ENCODE data around the gene POFUT1.

The POFUT1 gene

GRCh38 chr20:32285621-32286371, 78.1 kb downstream of the POFUT1 start:
- no peaks in the 10 kb centered on the region for H3K9me3 ChIP-seq (ENCODE audit: control insufficient read depth in 5 of 5, low read length in 5 of 5)
- H3K4me1 ChIP-seq (ENCODE audit: control insufficient read depth in 5 of 5, insufficient read depth in 5 of 5, low read length in 5 of 5): peaks cover 0 to 13% (median 5%) of the 10 kb centered on the region in 5 donors
- H3K36me3 ChIP-seq (ENCODE audit: control insufficient read depth in 5 of 5, insufficient read depth in 5 of 5, low read length in 5 of 5): peaks cover 0 to 8% (median 0%) of the 10 kb centered on the region in 5 donors
- no peak overlapping the region for H3K27ac ChIP-seq (ENCODE audit: low read depth, low read length)
- no peak overlapping the region for H3K4me3 ChIP-seq (ENCODE audit: low read depth in 1 of 5, low read length in 5 of 5)
- no peaks in the 10 kb centered on the region for H3K27me3 ChIP-seq (ENCODE audit: control insufficient read depth in 5 of 5, insufficient read depth in 4 of 5, low read length in 5 of 5)
- H3K9ac ChIP-seq (ENCODE audit: low read length in 5 of 5): peak overlapping the region in 1 of 5 donors; percentile 15

GRCh38 chr20:32287231-32287638, 79.6 kb downstream of the POFUT1 start:
- Histone ChIP-seq H3K9ac (ENCODE audit: low read length in 5 of 5) (no peak overlapping the region), H3K4me1 (ENCODE audit: control insufficient read depth in 5 of 5, insufficient read depth in 5 of 5, low read length in 5 of 5) (peaks cover 0 to 13% (median 5%) of the 10 kb centered on the region in 5 donors), H3K4me3 (ENCODE audit: low read depth in 1 of 5, low read length in 5 of 5) (no peak overlapping the region), H3K36me3 (ENCODE audit: control insufficient read depth in 5 of 5, insufficient read depth in 5 of 5, low read length in 5 of 5) (peaks cover 0 to 6% (median 0%) of the 10 kb centered on the region in 5 donors), H3K27ac (ENCODE audit: low read depth, low read length) (no peak overlapping the region), H3K27me3 (ENCODE audit: control insufficient read depth in 5 of 5, insufficient read depth in 4 of 5, low read length in 5 of 5) (no peaks in the 10 kb centered on the region), H3K9me3 (ENCODE audit: control insufficient read depth in 5 of 5, low read length in 5 of 5) (no peaks in the 10 kb centered on the region)

Measured in subcutaneous abdominal adipose tissue (tissue), 5 donors.